Left kidney (tissue), 2 donors: Measurements from ENCODE around the gene PDK3. TPM values are rescaled to one million over a fixed set of nuclear protein-coding genes. Genes with fewer than 3 reads are reported as not detected.

Experiments used
- DNase-seq: peaks from one replicate; pipeline ENCODE4 v3.0.0-alpha.2; 2013
- polyA plus RNA-seq: library from polyadenylated mRNA; unstranded; fragments of 120-200 nt; gene quantifications from one replicate; pipeline ENCODE4 v1.2.1, GENCODE V29; 2013; ENCODE audit not compliant: insufficient read length

Gene PDK3
- polyA plus RNA-seq, 1 donor: 12.5 TPM

GRCh38 chrX:24550166-24550565, 85.1 kb downstream of the PDK3 start:
- DNase-seq: no peak

GRCh38 chrX:24553011-24553410, 87.9 kb downstream of the PDK3 start:
- peak; percentile 4 for DNase-seq

- DNase-seq: no peak
These were observed 96.0 kb downstream of the PDK3 start for GRCh38 chrX:24561121-24561520.

- DNase-seq: no peak
These were observed 98.4 kb downstream of the PDK3 start for GRCh38 chrX:24563291-24564010.

GRCh38 chrX:24566240-24566639, 101.2 kb downstream of the PDK3 start:
- no peak for DNase-seq

GRCh38 chrX:24567169-24567568, 102.1 kb downstream of the PDK3 start:
- DNase-seq: no peak

- DNase-seq: no peak
These were observed 109.7 kb downstream of the PDK3 start for GRCh38 chrX:24574743-24575142.

GRCh38 chrX:24575496-24575895, 110.4 kb downstream of the PDK3 start:
- no peak for DNase-seq

GRCh38 chrX:24577091-24577490, 112.0 kb downstream of the PDK3 start:
- DNase-seq: no peak

Other genes with a start within 250 kb of the PDK3 start
- not detected for gene SUPT20HL2, start 151.2 kb upstream of the PDK3 start, polyA plus RNA-seq
- gene SUPT20HL1, start 104.6 kb upstream of the PDK3 start, polyA plus RNA-seq: not detected
- 3.3 TPM for gene PCYT1B, start 182.1 kb downstream of the PDK3 start, polyA plus RNA-seq
- gene POLA1, start 228.6 kb downstream of the PDK3 start, polyA plus RNA-seq: 21.5 TPM